ENCODE data around the gene CCR4.
A peak's percentile ranks its signal among the peaks of the same experiment; 100 is the strongest.
"Not testable (repeated sequence)": the region's sequence is repeated elsewhere in the genome, so short reads cannot be mapped to it uniquely, and the experiment has no call there.

Gene CCR4

GRCh38 chr3:32951410-32951811, at the start of gene CCR4:
Gene CCR4, plus strand, starts transcription at chr3:32951644. Its CDS starts 1,779 bp downstream, at chr3:32953423.
- no peak for DNase-seq

GRCh38 chr3:32902887-32903371, 48.5 kb upstream of the CCR4 start:
- not testable (repeated sequence) for DNase-seq

GRCh38 chr3:32903953-32904352, 47.5 kb upstream of the CCR4 start:
- DNase-seq: no peak

GRCh38 chr3:32909999-32910398, 41.4 kb upstream of the CCR4 start:
- no peak for DNase-seq

- DNase-seq: no peak
Observed at GRCh38 chr3:32910954-32911353, 40.5 kb upstream of the CCR4 start.

- no peak for DNase-seq
Observed at GRCh38 chr3:32912046-32912445, 39.4 kb upstream of the CCR4 start.

- no peak for DNase-seq
Observed at GRCh38 chr3:32913790-32914446, 37.5 kb upstream of the CCR4 start.

GRCh38 chr3:32919920-32920319, 31.5 kb upstream of the CCR4 start:
- no peak for DNase-seq

- no peak for DNase-seq
Observed at GRCh38 chr3:32922078-32922477, 29.4 kb upstream of the CCR4 start.

- DNase-seq: no peak
Observed at GRCh38 chr3:32930161-32930560, 21.3 kb upstream of the CCR4 start.

- not testable (repeated sequence) for DNase-seq
Observed at GRCh38 chr3:32931273-32931672, 20.2 kb upstream of the CCR4 start.

- peak; percentile 8 for DNase-seq
Observed at GRCh38 chr3:32934150-32934742, 17.2 kb upstream of the CCR4 start.

- no peak for DNase-seq
Observed at GRCh38 chr3:32937331-32937730, 14.1 kb upstream of the CCR4 start.

- DNase-seq: not testable (repeated sequence)
Observed at GRCh38 chr3:32939531-32940284, 11.7 kb upstream of the CCR4 start.

- no peak for DNase-seq
Observed at GRCh38 chr3:32940726-32941125, 10.7 kb upstream of the CCR4 start.

- no peak for DNase-seq
Observed at GRCh38 chr3:32945136-32945535, 6.3 kb upstream of the CCR4 start.

- DNase-seq: not testable (repeated sequence)
Observed at GRCh38 chr3:32945598-32945997, 5.8 kb upstream of the CCR4 start.

- no peak for DNase-seq
Observed at GRCh38 chr3:32946973-32947788, 4.3 kb upstream of the CCR4 start.

GRCh38 chr3:32947789-32948238, 3.6 kb upstream of the CCR4 start:
- DNase-seq: peak; percentile 76

- no peak for DNase-seq
Observed at GRCh38 chr3:32948625-32949445, 2.6 kb upstream of the CCR4 start.

GRCh38 chr3:32950516-32950915, 928 bp upstream of the CCR4 start:
- no peak for DNase-seq
